SJCRH30 (cell line): ENCODE data around the gene ROR1. TPM values are rescaled to one million over a fixed set of nuclear protein-coding genes. Genes with fewer than 3 reads are reported as not detected.

ENCODE experiments used
- total RNA-seq: library from RNA; depleted of rRNA; stranded (reverse); fragments of >200 nt; shearing (Covaris generic); gene quantifications from 2 replicates; pipeline ENCODE4 v1.2.3, GENCODE V29; 2014; rRNA removed

The ROR1 gene
- total RNA-seq, 1 experiment from 2014 or later = 5.5 TPM

Other genes with a start within 250 kb of the ROR1 start
- gene PGM1, start 180.6 kb upstream of the ROR1 start, total RNA-seq = 91.1 and 97.1 TPM in 2 replicates